Measurements from ENCODE around the gene ADIG.

Gene ADIG

DNA sequence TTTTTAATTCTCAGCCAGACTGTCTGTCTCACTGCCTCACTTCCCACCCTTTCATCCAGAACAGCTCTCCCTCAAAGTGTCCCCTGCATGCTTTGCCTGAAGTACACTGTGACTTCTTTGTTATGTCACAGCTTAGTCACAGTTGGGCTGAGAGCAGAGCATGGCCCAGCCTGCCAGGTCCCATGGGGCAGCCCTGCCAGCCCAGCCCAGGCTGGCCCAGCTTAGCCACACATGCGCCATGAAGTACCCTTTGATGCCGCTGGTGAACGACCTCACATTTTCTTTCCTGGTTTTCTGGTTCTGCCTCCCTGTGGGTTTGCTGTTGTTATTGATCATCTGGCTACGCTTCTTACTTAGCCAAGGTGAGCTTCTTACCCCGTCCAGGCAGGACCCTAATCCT lies at the start of gene ADIG:
Gene ADIG, plus strand, starts transcription at position 185 of the 400 bp plus-strand sequence. Its CDS starts 54 bp downstream, at position 239.
- no peak for DNase-seq (ENCODE audit: low read depth)

DNA sequence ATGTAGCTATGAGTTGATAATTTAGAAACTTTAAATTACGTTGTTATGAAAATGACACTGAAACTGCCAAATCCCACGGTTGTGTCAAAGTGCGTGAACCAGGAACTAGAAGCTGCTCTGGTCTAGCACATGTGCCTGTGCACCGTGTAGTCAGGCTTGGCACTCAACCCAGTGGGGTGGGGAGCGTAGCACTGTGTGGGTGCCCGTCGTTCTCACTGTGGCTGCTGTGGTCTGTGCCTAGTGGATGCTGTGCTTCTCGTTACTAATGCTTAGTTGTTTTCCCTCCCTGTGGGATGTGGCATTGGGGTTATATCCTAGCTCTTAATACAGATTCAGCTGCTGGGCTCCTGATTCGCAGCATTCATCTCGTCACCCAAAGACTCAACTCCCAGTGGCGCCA lies 46.2 kb upstream of the ADIG start:
- DNase-seq (ENCODE audit: low read depth), result no peak

DNA sequence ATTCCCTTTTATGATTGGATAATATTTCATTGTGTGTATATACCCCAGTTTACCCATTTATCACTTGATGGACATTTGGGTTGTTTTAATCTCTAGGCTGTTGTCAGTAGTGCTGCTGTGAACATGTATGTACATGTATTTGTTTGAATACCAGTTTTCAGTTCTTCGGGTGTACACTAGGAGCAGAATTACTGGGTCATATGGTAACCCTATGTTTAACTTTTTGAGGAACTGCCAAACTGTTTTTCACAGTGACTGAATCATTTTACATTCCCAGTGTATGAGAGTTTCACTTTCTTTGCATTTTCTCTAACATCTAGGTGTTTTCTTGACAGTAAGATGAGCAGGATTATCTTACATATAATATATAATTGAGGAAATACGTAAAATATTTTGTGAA lies 44.7 kb upstream of the ADIG start:
- no peak for DNase-seq (ENCODE audit: low read depth)

DNA sequence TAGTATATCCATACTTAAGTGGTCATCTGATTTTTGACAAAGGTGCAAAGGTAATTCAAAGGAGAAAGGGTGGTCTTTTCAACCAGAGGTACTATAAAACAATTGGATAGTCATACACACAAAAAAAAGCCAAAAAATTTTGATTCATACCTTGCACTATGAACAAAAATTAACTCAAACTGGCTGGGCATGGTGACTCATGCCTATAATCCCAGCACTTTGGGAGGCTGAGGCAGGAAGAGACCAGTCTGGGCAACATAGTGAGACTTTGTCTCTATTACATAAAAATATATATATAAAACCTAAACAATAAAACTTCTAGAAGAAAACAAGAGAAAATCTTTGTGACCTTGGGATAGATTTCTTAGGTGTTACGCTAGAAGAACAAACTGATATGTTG lies 43.8 kb upstream of the ADIG start:
- DNase-seq (ENCODE audit: low read depth), result no peak

DNA sequence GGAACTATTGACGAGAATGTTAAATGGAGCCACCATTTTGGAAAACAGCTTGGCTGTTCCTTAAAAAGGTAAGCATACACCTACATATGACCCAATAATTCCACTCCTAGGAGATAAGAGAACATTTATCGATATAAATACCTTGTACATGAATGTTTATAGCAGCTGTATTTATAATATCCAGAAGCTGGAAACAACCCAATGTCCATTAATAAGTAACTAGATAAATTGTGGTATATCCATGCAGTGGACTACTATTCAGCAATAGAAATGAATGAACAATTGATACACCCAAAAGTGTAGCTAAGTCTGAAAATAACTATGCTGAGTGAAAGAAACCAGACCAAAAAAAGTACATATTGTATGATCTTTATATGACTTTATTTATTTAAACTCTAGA lies 42.2 kb upstream of the ADIG start:
- DNase-seq (ENCODE audit: low read depth), result no peak

DNA sequence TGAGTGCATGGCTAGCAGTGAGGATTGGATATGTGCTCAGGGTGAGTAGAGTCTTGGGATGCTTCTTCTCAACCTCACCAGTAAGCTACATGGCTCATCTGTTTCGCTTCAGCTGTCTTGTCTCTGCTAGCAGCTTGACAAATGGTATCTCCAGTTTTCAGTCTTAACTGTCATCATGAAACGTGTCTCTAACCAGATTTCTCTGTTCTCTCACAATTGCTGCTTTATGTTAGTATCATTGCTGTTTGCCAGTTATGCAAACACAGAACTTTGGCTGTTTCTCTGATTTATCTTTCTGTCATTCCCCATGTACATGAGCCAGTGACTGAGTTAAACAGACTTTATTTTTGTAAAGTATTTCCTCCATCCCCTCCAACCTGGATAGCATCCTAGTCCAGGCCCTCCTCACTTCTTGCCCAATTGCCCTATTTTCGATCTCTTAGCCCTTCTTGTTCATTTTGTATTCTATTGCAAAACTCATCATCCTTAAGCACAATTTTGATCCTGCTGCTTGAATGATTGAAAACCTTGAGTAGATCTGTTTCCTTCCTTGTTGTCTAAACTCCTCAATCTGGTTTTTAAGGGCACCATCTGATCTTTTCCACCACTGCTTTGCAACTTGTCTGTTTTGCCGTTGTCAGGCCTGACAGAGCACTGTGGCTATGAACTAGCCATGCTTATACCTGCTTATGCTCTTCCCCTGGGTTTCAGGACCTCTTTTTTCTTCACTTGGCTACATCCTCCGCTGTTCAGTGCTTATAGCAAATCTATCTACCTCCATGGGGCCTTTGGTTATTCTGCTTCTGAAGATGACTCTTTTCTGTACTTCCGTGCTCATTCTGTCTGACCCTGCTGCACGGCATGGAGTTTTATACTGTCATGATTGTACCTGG lies 37.7 kb upstream of the ADIG start:
- DNase-seq (ENCODE audit: low read depth), result no peak

DNA sequence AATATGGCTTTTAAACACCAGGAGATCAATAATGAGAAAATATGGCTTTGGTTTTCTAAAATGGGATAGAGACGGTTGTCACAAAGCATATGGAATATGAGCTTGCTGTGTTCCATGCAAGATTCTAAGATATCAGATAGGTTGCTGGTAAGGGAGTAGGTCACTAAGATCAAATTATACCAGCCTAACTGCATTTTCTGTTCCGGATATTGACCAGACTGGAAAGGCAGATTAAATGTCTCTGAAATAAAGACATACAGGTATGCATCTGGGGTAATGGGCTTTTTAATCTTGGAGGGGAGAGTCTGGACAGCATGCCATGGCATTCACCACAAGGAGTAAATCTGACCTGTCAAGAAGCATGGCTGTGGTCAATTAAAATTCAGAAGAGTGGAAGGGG lies 35.2 kb upstream of the ADIG start:
- no peak for DNase-seq (ENCODE audit: low read depth)

DNA sequence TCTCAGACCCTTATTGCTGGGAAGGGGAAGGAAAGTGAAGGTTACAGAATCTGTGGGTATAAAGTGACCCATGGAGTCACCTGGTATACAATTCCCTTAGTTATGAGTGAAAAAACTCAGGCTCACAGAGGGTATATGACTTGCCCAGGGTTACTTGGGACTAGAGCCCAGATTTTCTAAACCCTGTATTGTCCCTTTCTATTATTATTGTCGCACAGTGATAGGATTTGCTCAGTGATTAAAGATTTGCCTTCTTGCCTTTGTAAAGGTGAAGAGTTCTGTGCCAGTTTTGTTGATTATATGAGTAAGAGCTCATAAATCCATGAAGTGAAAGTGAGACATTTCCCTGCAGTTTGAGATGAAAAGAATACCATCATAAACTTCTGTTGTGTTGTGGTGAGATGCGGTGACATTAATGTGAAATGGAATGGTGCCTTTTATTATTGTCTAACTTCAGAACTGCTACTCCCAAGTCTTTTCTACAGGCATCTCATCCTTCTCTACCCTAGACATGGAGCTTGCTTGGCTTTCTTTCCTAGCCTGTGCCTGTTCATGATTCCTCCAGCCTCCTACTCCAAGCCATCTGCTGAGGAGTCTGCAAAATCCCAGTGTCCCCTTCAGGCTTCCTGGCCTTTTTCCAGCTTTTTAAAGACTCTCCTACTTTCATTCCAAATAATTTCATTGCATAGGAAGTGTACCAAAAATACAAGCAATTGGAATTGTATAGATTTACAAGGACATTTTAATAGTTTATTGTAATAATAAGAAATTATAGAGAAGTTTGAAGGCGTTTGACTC lies 33.5 kb upstream of the ADIG start:
- DNase-seq (ENCODE audit: low read depth), result no peak

DNA sequence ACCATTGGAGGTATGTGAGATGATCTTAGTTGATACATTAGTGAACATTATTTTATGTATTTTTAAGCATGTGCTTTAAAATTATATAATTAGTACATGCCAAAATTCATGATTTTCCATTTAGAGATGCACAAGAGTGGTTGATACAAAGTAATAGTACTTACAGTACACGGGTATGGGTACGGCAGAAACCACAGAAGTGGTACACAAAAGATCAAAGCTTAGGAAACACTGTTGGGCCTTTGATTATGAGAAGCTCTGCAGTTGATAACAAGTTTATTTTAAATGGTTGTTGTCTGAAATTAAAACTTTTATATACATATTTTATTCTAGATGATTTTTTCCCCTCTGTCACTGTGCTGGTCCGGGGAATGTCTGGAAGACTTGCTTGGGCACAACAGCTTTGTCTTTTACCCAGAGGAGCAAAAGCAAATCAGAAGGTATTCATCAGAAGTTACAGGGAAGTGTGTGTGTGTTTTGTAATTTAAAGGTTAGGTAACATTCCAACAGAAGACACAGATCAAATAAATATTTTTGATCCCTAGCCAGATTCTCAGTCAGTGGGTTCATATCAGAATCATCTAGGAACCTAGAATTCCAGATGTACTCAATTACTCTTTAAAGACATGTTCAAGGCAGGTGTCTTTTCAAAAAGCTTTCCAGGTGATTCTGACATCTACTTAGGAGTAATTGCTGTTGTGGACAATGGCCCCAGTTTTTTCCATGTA lies 32.5 kb upstream of the ADIG start:
- DNase-seq (ENCODE audit: low read depth), result no peak

DNA sequence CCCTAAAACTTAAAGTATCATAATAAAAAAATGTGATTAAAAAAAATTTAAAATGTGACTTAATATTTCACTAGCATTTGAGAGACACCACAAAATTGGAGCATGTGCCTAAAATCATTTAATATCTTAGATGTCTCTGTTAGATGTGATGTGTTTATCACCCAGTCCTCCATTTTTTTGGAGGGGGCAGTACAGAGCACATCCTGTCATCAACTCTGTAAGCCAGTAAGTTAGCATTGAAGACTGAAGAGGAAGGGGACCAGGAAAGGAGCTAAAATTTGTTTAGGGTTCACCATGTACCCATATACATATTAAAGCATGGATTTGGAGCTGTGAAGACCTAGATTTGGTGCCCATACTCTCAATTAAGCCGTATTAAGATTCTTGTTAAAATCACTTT lies 30.7 kb upstream of the ADIG start:
- DNase-seq (ENCODE audit: low read depth), result no peak

DNA sequence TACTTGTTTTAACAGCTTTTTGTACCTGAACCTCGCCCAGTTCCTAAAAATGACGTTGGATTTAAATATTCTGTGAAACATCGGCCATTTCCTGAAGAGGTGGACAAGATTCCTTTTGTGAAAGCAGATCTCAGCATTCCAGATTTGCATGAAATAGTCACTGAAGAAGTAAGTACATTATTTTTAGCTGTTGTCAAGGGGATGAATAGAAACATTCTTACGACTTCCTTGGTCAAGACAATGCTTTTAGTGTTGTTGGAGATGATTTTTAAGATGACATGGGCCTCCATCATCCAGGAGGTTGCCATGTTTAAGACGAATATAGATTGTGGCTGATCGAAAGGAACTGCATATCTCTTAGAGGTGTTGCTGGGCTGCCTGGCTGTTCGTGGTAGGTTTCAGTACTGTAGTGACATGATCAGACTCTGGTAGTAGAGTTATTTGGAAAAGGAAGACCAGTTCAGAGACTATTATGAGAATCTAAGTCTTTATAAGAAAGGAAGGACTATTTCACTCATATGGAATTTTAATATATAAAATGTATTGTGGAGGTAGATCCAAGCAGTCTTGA lies 29.9 kb upstream of the ADIG start:
- no peak for DNase-seq (ENCODE audit: low read depth)

DNA sequence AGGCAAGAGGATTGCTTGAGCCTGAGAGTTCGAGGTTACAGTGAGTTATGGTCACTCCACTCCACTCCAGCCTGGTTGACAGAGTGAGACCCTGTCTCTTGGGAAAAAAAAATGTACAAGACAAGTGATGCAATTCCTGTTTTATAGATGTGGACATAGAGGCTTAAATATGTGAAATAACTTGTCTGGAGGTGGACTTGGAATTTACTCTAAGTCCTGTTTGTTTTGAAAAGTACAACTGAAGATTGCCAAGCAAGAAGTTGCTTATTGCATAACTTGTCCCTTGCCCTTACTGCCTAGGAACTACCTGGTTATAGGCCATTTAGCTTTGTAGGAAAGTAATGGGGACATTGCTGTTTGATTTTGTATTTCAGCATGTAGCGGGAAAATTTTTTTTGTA lies 26.0 kb upstream of the ADIG start:
- no peak for DNase-seq (ENCODE audit: low read depth)

DNA sequence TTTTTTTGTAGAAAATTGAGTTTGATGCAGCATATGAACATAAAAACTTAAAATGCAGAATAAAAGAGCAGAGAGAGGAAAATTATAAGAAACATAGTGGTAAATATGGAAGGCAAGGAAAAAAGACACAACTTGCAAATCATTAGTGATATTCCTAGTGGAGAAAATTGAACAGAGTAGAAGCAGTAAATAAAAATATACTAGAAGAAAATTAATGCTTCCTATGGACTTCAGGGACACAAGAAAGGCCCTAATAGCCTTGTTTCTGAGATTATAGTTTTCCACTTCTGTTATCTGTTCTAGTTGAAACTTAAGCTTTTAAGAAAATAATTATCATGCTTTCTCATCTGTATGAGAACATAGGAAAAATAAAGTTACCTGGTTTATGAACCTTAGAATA lies 25.6 kb upstream of the ADIG start:
- no peak for DNase-seq (ENCODE audit: low read depth)

DNA sequence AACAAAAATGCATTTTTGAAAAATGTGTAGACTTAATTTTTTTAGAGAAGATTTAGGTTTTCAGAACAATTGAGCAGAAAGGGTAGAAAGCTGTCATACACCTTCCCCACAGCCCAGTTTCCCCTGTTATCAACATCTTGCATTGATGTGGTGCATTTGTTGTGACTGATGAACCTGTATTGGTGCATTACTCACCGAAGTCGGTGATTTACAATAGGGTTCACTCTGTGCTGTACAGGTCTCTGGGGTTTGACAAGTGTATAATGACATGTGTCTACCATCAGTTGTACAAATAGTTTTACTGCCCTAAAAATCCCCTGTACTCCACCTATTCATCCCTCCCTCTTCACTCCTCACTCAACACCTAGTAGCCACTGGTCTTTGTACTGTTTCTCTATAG lies 23.8 kb upstream of the ADIG start:
- DNase-seq (ENCODE audit: low read depth), result no peak

DNA sequence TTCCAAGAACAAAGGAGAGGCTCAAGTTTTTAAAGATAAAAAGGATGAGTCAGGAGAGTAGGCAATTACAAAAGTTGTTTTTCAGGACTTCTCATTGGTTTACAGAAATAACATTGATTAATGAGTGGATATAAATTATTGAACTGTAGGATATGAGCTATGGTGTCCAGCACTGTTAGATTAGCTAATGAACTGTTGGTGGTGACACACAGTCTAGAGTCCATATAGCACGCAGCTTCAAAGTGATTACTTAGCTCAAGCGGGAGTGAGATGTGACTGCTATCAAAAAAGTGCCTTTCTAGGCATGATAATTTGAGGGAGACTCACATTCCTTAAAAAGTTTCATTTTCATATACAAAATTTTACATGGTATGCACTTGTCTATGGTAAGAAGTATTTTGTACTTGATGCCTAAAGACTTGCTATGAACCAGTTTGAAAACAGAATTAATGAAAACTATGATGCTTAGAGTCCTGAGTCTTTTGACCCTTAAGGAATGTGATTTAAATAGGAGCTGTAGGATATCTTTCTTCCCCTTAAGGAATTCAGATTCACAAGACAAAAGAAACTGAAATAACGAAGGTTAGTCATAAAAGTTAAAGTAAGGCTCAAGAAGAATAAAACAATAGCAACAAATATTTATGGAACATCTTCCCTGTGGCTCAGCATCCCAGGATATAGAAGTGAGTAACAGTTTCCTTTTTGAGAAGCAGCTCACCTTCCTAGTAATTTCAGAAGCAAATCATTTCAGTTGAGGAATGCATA lies 22.2 kb upstream of the ADIG start:
- DNase-seq (ENCODE audit: low read depth), result no peak

DNA sequence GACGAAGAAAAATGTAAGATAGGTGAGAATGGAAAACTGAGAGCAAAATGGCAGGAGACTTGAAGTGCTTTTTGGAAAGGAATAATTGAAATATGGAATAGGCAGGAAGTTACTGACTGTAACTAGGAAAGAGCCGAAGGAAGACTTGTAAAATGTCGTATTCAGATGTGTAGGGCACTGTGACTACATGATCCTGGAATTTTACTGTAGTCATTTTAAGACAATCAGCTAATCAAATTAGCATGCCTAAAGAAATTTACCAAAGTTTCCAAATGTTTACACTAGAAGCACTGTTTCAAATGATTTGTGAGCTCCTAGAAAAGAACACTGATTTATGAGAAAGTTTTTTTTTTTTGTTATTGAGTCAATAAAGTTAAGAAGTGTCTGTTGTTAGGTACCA lies 21.2 kb upstream of the ADIG start:
- no peak for DNase-seq (ENCODE audit: low read depth)

DNA sequence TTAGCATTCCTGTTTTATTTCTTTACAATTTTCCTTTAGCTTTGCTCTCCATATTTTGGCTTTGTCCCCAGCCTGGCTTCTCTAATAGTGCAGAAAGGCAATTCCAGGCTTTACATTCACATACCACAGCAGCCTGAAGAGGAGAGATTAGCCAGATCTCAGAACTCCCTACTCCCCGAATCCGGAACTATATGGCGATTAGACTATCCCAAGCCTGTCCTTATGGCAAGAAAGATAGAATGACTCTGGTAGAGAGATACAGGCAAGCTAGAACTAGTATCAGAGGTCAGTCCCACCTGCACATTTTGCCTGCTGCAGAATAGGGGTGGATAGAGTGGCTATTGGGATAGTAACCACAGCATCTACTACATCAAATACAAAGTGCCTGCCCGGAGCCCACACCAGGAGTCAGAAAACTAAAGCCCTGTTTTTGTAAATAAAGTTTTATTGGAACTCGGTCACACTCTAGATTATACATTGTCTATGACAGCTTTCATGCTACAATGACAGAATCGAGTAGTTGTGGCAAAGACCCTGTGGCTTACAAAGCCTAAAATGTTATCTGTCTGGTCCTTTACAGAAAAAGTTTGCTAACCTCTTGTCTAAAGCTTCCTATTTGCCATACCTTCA lies 17.1 kb upstream of the ADIG start:
- no peak for DNase-seq (ENCODE audit: low read depth)

DNA sequence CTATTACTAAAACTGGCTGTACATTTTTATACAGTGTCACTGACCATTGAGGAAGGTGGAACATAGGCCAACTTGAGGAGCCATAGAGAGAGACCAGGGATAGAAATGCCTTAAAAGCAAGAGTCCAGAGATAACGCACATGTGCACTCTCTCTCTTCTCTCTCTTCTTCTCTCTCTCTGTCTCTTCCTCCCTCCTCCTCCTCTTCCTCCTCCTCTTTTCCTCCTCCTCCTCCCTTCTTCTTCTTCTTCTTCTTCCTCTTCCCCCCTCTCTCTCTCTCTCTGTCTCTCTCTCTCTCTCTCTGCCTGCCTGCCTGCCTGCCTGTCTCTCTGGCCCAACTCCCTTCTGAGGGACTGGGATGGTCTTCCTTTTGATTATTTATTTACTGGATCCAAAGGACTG lies 16.3 kb upstream of the ADIG start:
- no peak for DNase-seq (ENCODE audit: low read depth)

DNA sequence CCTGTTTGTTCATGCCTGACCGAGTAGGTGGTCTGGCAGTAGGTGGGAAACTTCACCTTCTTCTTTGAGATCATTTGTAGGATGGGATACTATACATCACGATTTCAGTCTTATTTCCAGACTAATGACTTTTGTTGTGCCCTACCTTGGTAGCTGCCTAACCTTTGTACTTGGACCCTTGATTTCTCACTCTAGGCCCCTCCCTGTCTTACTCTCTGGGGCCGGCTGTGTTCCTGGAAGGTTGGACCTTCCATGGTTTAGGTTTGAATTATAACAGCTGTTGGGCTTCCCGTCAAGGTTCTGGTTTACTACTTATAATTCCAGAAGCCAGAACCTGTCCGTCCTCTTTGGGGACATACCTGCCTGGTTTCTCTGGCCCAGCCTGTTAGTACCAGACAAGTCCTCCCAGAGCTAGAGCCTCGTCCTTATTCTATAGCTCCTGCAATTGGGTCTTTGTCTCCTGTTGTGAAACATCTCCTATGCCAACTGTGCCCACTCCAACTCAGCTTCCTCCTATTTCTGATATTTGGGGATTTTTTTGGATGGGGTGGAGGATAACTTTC lies 14.9 kb upstream of the ADIG start:
- no peak for DNase-seq (ENCODE audit: low read depth)

DNA sequence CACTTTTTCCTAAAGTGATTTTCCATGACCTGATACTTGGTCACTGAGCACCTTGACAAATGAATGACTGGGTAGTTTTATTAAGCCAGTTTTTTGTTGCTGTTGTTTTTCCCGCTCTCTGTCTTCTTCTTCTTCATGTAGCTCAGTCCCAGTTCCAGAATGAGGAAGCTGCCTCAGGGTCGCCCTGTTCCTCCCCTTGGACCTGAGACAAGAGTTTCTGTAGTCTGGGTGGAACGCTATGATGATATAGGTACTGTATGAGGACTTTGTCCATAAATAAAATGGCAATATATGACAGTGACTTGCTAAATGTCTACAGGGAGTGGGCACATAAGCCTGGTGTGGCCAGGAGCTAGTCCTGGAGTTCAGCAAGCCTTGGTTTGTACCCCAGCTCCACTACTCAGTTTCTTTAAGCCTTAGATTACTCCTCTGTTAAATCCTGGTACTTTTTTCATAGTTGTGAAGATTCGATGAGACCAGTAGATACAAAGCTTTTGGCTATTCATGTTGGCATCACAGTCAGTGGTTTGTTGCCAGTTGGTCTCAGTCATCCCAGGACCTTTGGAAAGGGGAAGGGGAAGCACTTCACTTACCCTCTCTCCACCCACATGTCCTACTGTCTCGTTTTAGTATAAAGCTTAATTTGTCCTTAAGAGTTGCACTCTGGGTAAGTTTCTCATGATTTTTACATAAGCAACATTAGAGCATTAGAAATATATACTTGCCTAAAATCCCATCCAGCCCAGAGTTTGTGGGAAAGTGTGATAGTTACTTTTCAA lies 11.1 kb upstream of the ADIG start:
- no peak for DNase-seq (ENCODE audit: low read depth)
